Esophagus muscularis mucosa (tissue), 3 donors: Measurements from ENCODE around the gene FGD2.

Experiments
- POLR2A ChIP-seq: fragments of 450-650 bp; IDR thresholded peaks from one replicate; pipeline ENCODE4 v1.6.1; 2017; ENCODE audit warnings: antibody characterized with exemption, moderate library complexity, mild to moderate bottlenecking, low read depth
- TF ChIP-seq, protein P1 (sequence below), 3 experiments: fragments of 200-600 bp in 2 of 3; fragments of 450-650 bp in 1 of 3; sonication (generic) in 2 of 3; IDR thresholded peaks; one replicate each; pipeline ENCODE4 v1.5.1; 2017 to 2019; ENCODE audit warnings: antibody characterized with exemption in 3 of 3, mild to moderate bottlenecking in 2 of 3, moderate library complexity in 1 of 3

DNA sequence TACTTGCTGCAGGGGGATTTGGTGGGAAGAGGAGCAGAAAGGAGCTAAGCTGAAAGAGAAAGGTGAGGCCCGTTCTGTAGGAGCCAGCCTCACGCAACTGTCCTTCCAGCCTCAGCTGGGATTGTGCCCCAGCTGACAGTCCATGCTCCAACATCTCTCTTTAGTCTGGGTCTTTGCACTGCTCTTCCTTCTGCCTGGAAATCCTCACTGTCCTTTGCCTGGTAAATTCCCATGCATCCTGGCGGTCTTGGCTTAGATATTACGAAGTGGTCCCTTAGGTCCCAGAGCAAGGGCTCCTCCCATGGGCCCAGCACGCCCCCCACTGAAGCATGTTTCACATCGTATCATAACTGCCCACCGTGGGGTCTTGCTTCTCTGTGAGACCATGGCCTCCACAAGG is 52.2 kb downstream of the FGD2 start:
- TF ChIP-seq, protein P1, sequence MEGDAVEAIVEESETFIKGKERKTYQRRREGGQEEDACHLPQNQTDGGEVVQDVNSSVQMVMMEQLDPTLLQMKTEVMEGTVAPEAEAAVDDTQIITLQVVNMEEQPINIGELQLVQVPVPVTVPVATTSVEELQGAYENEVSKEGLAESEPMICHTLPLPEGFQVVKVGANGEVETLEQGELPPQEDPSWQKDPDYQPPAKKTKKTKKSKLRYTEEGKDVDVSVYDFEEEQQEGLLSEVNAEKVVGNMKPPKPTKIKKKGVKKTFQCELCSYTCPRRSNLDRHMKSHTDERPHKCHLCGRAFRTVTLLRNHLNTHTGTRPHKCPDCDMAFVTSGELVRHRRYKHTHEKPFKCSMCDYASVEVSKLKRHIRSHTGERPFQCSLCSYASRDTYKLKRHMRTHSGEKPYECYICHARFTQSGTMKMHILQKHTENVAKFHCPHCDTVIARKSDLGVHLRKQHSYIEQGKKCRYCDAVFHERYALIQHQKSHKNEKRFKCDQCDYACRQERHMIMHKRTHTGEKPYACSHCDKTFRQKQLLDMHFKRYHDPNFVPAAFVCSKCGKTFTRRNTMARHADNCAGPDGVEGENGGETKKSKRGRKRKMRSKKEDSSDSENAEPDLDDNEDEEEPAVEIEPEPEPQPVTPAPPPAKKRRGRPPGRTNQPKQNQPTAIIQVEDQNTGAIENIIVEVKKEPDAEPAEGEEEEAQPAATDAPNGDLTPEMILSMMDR (IDR thresholded peaks at IDR 0.05), result no peak
- no peak for TF ChIP-seq POLR2A
